ENCODE data around the gene CD247.

The CD247 gene

DNA sequence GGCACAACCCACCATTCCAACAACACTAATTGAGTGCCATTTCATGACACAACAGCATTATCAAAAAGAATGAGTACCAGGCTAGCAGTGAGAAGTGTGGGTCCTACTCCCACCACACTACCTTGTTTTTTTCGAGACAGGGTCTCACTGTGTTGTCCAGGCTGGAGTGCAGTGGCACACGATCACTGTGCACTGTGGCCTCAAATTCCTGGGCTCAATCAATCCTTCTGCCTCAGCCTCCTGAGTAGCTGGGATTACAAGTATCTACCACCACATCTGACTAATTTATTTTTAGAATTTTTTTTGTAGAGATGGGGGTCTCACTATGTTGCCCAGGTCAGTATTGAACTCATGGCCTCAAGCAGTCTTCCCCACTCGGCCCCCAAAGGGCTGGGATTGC, 30.7 kb downstream of the CD247 start:
- DNase-seq (ENCODE audit: low read depth) = no peak

DNA sequence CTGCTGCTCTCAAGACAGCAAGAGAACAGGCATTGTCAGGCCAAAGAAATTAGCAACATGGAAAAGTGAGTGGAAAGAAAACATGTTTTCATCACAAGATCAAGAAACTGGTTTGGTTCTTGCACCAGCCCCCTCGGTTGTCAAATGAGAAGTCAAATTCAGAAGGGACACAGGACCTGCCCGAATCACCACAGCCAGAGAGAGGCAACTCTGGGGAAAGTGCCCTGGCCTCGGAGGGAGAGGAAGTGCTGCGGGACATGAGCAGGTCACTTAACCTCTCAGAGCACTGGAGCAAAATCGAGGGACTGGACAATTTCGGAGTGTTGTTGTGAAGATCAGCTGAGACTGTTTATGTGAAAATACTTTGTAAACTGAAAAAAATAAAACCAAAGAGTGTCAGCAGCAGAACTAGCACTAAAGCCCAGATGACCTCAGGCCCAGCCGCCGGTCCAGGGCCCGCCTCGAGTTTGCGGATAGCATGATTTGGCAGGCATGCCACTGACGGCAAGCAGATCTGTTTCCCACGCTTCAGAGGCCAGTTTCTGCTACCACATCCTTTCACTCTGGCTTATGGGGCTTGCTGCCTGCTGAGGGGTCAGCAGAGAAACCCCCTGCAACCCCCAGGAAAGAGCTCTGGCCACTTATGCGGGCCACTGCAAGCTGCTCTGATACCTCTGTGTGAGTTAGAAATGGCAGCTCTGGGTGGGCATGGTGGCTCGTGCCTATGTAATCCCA, 32.1 kb downstream of the CD247 start:
- no peak for DNase-seq (ENCODE audit: low read depth)

DNA sequence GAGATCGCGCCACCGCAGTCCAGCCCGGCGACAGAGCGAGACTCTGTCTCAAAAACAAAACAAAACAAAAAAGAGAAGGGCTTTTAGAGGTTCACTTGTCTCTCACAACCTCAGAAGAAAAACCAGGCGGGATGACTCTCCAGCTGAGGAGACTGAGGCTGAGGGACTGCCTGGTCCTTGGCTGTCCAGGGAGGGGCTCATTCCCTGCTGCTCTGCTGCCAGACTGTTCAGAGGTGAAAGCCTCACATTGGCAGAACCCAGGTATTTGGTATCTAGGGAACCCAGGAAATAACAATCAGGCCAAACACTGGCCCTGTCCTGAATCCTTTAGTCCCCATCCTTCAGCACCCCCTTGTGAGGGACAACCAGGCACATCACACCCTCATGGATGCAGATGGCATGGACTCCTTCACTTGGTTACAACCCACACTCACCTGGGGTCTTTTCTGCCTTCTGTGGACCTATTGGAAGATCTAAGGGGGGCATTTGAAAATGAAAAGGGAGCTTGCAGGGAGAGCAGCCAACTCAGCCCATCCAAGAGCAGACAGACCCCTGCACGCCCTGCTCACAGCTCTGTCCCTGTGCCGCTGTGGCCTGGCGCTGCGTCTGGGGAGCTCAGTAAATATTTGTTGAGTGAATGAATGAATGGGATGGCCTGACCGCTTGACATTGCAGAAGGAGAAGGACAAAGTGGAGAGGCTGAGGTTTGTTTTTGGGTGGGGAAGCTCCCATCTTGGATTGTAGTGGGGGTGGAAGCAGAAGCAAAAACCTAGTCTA, 33.4 kb downstream of the CD247 start:
- no peak for DNase-seq (ENCODE audit: low read depth)

DNA sequence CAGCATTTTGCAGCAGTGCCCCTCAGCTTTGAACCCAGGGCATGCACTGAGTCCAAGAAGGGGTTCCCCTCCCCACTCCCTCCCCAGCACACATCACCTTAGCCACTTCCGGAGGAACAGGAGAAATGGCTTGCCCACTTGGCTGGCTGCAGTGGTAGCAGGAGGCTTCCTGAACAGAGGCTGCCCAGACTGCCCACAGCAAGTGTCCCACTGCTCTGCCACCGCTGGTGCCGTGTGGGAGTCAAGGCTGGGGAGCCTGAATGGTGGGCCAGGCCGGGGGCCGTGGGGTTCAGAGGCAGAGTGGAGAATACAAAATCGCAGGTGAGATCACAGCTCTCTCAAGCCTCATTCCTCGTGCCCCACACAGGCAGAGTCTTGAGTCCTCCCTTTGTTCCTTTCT, 34.5 kb downstream of the CD247 start:
- no peak for DNase-seq (ENCODE audit: low read depth)

DNA sequence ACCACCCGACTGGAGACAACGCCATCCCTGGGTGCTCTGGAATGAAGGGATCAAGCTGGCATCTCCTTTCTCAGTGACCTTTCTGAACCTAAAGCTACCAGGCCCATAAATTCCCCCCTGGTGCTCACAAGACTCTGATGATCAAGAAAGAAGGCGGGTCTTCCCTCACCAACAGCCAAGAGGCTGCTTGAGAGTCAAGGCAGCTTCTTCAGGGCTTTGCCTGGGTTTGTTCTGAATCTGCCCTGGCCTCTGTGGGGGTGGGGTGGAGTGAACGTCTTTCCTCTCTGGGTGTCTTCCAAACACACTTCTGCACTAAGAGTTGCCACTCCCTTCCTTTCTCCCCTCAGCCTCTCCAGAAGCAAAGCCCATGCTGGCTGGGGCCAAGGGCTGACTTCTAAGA, 36.1 kb downstream of the CD247 start:
- no peak for DNase-seq (ENCODE audit: low read depth)

DNA sequence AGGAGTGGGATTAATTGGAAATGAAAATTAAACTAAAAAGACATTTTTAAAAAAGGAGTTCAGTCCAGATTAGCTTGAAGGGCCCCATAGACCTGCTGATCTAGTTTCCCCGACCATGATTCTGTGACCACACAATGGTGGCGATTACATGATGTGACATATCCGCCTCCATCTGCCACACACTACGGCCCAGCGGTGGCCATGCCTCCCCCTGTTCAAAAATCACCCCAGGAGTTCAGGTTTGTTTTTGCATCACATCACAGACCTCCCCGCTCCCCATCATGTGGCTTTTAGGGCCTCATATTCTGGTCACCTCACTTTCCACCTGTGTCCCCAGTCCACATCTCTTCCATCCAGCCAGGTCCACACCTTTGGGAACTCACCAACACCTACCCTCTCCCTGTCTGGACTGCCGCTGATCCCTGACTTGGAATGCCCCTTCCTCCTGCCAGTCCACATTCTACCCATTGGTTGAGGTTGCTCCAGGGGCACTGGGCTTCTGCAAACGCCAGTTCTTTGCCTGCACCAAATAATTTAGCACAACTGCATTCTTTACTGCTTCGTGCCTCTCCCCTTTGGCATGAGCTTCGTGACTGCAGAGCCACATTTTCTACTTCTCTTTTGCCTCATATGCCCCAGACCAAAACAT, 38.9 kb downstream of the CD247 start:
- DNase-seq (ENCODE audit: low read depth) = no peak

DNA sequence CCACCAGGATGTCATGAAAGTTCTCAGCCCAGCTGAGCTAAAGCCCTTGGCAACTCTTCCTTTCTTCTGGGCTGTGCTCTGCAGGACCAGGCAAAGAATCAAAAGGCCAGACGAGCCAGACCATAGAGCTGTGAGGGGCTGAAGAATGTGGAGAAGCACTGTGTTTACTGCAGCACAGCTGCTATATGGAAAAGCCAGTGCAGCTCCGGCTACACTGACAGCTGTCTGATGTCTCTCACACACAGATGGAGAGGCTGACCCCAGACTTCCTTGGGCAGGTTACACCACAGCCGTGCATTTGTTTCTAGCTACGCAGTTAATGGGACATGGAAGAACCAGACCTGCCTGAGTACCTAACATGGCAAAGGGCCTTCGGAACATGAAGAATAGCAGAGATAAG, 40.3 kb downstream of the CD247 start:
- no peak for DNase-seq (ENCODE audit: low read depth)

DNA sequence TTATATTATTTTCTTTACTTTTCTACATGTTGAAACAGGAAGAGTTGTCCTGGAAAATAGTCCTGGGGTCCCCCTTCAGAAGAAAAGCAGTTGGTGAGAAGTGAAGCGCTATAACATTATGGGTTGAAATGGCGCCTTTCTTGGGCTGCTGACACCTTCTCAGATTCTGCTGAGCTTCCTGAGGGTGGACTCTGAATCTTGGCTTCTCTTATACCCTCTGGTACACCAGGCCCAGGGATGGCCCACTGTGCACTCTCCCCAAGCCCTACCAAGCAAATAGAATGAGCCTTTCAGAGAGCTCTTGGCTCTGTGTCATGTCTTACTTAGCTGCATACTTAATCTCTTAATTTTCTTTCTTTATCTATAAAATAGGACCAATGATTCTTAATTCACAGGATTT, 42.3 kb downstream of the CD247 start:
- DNase-seq (ENCODE audit: low read depth) = no peak

DNA sequence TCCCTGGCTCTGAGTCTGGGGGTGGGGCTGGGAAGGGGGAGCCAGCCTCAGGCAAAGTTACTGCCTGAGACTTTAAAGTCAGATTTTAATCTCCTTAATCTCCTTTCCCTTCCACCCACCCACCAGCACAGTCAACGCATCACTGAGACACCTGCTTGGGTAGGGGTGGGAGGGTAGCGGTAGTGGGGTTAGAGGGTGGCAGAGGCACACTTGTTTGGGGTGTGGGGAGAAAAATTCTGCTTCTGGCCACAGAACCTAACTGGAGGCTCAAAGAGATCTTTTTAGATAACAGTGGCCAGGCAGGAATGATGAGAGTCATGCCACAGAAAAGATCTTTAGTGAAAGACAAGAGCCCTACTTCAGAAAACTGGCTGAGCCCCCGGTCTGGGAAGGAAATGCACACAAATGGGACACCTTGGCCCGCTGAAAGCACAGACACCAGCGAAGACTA, 44.1 kb downstream of the CD247 start:
- no peak for DNase-seq (ENCODE audit: low read depth)

DNA sequence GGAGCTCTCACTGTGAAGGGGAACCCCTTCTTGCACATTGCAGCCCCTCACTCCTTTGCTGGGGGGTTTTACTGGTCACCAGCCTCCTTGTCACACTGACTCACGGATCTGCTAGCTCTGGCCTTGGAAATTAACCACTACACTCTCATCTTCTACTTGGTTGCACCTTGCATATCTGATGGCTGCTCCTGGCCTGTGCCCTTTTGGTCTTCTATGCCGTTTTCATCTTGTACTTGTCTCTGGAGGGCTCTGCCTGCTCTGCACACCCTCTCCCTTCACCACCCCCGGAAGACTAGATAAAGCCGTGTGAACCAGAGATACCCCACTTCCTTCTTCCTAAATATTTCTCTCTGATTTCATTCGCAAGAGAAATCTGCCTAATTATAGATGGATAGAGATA, 44.6 kb downstream of the CD247 start:
- no peak for DNase-seq (ENCODE audit: low read depth)

DNA sequence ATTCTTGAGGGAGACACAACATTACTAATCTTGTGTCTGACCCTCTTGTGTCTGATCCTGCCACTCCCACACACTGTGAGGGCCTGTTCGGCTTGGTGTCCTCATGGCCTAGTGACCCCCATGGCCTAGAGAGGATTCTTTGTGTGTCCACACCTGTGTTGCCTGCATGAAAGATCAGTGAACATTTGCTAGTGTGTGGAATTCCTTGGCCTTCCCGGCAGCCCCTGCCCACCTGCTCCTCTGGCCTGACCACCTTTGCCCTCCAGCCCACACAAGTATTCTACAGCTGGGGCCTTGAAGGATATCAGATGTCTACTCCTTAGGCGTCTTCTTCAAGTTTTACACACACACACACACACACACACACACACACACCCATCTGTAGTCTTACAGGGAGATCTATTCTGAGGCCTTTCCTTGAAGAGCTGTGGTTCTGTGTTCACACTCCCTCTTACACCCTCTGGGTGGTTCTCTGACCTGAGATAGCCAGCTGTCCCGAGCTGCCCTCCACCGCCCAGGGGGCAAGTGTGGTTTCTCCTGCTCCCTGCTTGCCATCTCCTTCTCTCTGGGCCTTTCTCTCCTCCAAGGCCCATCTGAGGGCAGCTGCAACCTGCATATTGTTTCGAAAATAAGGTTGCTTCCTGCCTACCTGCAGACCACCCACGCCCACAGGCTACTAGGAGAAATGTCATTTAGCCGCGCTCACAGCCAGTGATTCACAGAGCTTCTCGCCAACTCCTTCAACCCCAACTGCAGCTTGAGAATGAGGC, 45.4 kb downstream of the CD247 start:
- DNase-seq (ENCODE audit: low read depth) = no peak

DNA sequence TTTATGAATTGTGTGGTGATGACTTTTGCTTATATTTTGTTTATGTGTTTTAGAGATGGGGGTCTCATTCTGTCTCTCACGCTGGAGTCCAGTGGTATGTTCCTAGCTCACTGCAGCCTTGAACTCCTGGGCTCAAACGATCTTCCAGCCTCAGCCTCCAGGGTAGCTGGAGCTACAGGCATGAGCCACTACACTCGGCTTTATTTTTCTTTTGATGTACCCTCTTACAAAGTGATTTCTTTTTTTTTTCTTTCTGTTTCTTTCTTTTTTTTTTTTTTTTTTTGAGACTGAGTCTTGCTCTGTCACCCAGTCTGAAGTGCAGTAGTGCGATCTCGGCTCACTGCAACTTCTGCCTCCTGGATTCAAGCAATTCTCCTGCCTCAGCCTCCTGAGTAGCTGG, 46.8 kb downstream of the CD247 start:
- no peak for DNase-seq (ENCODE audit: low read depth)

DNA sequence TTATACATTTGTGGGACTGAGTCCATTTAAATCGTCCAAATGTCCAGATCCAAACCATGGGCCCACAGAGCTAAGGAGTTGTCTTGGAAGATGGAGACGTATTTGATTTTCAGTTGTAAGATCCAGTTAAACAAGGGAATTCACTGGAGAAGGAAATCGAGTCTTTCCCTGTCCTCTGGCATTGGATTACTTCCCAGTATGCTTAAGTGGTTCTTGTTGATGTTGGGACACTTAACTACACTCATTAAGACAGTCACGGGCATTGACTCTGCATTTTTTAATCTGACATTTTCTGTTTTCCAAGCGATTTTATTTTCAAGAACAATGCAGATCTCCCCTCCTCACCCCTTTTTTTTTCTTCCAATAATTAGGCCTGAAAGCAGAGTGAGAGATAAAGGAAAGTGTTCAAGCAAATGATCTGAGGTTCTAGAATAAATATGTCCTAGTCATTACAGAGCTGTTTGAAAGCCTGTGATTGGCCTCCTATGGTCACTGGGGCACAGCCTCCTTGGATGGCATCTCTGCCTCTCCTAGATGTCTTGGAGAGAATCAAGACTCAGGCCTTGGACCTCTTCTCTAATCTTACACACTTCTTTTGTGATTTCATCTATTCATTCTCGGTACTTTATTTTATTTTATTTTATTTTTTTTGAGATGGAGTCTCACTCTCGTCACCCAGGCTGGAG, 48.9 kb downstream of the CD247 start:
- no peak for DNase-seq (ENCODE audit: low read depth)

DNA sequence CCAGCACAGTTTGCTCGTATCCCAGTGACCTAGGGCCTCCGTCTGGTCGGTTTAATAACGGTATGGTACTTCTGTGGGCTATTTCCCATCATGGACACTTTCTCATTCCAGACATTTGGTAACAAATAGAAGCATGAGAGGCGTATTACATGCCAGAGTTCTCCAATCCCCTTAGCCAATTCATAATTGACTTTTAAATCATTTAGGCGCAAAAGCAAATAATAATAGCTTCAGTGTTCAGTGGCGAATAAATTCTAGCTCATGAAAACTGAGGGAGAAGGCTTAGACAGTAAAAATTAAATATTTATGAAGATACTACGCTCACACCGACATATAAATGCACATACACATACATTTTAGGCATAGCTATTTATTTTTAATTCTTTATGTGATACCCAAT, 50.6 kb downstream of the CD247 start:
- no peak for DNase-seq (ENCODE audit: low read depth)

DNA sequence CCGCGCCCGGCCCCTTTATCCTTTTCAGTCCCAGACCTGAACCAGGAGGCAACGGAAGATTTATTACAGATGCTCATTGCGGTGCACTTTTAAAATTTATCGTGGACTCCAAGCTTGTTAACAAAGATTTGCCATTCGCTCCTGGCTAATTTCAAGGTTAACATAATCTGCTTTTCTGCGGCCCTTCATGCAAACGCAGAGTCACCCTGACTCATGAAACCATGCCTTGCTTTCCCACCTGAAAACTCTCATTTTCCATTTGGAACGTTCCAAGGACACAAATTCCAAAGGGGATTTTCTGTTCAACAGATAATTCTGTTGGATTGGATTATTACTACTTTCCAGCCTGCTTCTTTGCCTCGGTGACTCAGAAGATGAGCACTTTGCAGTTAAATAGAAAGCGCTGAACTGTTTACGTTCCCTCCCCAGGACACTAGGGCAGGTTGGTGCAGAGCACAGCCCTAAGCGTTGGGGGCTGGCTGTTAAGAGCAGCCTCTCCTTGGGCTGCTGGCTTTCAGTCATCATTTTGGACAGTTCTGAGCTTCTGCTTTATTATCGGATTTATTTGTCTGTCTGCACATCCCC, 51.1 kb downstream of the CD247 start:
- DNase-seq (ENCODE audit: low read depth) = peak; percentile 47

DNA sequence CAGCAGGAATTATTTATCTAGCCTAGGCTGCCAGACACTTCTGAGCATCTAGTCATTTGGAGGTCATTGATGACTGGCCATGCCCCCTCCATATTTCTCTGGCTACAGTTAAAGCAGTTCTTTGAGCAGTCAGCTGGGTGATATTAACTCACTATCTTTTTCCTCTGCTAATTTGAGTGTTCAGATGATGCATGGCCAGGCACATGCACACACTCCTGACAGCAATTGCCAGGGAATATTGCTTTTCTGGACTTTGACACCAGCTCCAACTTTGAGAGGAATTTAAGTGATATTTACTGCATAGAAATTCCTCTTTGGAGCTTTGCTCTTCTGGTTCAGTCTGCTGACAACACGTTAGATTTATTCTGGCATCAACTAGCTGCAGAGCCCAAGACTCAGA, 52.6 kb downstream of the CD247 start:
- DNase-seq (ENCODE audit: low read depth) = no peak

DNA sequence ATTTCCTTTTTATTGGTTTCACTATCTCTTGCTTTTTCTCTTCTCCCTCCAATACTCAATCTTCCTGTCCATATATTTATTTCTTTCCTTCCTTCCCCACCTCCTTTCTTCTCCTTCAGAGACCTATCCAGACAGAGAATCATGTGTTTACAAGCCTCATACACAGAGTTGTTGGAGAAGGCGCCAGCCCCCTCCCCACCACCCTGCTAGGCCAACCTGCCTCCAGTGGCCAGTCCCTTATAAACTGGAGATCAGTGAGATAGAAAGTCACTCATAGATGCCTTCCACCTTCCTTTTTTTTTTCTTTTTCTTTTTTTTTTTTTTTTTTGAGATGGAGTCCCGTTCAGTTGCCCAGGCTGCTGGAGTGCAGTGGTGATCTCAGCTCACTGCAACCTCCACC, 53.3 kb downstream of the CD247 start:
- no peak for DNase-seq (ENCODE audit: low read depth)

DNA sequence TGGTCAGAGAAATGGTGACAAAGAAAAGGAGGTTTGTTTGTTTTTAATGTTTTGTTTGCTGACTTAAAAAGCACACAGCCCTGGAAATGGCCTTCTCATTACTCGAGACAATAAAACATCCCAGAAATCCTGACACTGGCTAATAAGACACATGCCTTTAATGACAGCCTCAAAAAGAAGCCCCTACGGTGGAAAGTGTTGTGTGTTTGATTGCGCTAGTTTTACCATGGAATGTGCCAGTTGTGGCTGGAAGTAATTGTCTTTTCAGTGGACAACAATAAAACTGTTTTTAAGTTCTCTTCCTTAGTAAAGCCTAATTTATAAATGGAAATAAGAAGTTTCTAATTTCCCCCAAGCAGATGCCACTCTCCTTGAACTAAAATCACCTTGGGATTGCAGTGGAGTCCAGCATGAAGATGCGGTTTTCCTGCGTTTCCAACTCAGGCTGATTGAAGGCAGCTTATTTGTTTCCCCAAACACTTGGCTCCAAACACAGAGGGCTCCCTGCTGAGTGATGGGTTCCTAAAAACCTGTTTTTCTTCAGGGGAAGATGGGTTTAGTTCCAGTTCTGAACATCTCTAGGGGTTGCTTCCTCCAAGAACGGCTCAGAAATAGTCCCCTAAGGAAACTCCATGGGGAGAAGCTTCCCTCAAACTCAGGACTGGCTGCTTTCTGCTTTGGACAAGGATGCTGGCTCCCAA, 54.3 kb downstream of the CD247 start:
- DNase-seq (ENCODE audit: low read depth) = no peak

DNA sequence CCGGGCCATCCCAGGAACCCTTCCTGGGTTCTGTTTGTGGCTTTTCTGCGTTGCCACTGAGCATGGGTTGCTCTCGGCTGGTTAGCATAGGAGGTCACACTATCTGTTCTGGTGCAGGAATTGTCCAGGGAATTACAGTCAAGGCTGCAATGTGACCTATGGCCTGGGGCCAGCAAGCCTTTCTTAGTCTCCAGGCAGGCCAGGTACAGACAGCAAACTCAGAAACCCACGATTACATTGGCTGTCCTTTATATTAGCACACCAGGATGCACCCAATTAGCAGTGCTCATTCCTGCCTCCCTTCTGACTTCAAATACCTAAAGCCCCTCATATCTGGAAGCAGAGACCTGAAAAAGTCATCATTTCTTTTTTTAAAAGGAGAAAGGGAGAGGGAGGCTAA, 55.2 kb downstream of the CD247 start:
- DNase-seq (ENCODE audit: low read depth) = no peak

DNA sequence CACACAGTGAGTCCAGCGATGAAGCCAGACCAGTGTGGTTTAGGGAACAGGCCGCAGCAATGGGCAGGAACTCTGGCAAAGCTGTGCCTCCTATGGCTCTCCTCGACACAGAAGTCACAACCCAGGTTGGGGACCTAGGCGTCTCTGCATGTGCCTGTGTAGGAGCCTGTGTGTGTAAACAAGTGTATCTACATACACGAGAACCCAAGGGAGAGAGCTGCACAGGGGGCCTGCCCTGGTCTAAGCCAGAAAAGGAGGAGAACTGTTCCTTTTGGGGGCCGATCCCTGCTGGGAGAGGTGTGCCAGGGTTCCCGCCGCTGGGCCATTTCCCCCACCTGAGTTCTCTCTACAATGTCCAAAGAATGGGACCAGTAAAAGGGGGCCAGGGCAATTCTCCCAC, 56.0 kb downstream of the CD247 start:
- DNase-seq (ENCODE audit: low read depth) = no peak

DNA sequence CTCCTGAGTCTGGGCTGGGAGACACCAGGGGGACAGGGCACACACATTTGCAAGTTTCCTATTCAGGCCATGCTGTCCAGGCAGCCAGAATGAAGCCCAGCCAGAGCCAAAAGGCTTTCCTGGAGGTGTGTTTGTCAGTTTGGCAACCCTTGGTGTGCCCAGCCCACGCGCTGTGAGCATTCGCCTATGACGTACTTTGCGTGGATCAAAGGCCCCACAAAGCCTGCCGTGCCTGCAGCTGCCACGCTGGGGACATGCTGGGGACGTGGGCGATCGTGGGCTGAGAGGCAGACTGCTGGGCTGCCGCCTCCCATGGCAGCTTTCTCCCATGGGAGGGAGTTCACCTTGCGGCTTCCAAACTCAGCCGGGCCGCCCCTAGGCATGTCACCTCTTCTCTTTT, 57.5 kb downstream of the CD247 start:
- no peak for DNase-seq (ENCODE audit: low read depth)

All from amniotic epithelial cell (primary cell).